ENCODE data around the gene ANKRD35. TPM values are rescaled to one million over a fixed set of nuclear protein-coding genes. Genes with fewer than 3 reads are reported as not detected.
"Not testable (repeated sequence)": the region's sequence is repeated elsewhere in the genome, so short reads cannot be mapped to it uniquely, and the experiment has no call there.

The ANKRD35 gene
- 0.83 and 0.88 TPM in 2 replicates for total RNA-seq

DNA sequence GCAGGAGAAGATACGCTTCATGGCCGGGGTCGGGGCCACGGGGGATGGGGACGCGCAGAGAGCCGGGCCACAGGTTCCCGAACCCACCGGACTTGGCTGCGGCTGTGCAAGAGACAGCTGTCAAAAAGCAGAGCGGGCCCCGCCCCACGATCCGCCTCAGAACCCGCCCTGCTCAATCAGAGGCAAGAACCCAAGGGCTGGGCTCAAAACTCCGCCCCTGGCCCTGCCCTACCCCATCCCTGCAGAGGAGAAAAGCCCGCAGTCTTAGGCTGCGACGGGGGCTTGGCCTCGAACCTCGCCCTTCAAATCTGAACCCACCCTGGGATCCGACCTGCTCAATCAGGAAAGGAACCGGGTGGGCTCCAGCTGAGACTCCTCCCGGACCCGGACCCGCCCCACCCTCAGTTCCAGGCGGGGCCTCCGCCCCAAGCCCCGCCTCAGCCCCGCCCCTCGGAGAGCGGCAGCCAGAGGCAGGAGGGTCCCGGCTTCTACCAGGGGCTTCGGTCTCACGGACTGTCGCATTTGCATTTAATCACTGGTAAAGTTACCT is at the start of gene ANKRD35:
Gene ANKRD35, minus strand, starts transcription at position 129 of the 550 bp plus-strand sequence. Its CDS starts 108 bp downstream, at position 21.
- intact Hi-C loops (cut with micrococcal nuclease) = loop anchor here (1.0 to 2.0 kb wide), 6 partner anchors 26 to 78 kb away; partner anchors contain the start of genes ANKRD34A, LIX1L, NUDT17 and PEX11B

- intact Hi-C loops (cut with micrococcal nuclease) = loop anchor here (1.0 kb wide), 1 partner anchor 26 kb away; the partner anchor contains the start of gene LIX1L
Observed at GRCh38 chr1:145932522-145933009, 46.9 kb upstream of the ANKRD35 start.

- intact Hi-C loops (cut with micrococcal nuclease) = loop anchor here (1.0 to 5.0 kb wide), 9 partner anchors 10 to 106 kb away; partner anchors contain the start of genes ANKRD34A, ANKRD35, LIX1L and PEX11B
Observed at GRCh38 chr1:145927916-145928643, 42.4 kb upstream of the ANKRD35 start.

- intact Hi-C loops (cut with micrococcal nuclease) = loop anchor here (1.0 to 5.0 kb wide), 9 partner anchors 9 to 105 kb away; partner anchors contain the start of genes ANKRD34A, ANKRD35, LIX1L and PEX11B
Observed at GRCh38 chr1:145927063-145927886, 41.6 kb upstream of the ANKRD35 start, which contains the start of gene RBM8A. RBM8A (minus strand) TSS chr1:145927484; CDS start chr1:145927426, 58 bp downstream.

GRCh38 chr1:145926686-145927062 is 41.0 kb upstream of the ANKRD35 start:
- intact Hi-C loops (cut with micrococcal nuclease) = loop anchor here (1.0 to 5.0 kb wide), 9 partner anchors 8 to 104 kb away; partner anchors contain the start of genes ANKRD34A, ANKRD35, LIX1L and PEX11B

DNA sequence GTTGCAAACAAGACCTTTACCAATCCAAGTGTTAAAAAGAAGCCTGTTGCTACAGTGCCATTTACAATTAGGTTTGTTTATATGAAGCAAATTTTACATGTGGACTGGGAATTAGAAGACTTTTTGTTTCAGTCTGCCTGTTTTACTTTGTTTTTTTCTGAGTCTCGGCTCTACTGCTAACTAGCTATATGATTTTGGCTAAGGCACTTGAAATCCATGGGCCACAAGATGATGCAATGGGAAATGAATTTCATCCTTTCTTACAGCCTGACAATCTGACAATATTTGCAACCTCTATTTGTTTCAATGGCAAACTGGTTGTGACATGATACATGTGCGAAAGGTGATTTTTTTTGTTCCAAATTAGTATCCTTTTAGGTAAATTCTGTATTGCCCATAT is 36.6 kb upstream of the ANKRD35 start:
- intact Hi-C loops (cut with micrococcal nuclease) = no loop called here

GRCh38 chr1:145920297-145920696 is 34.6 kb upstream of the ANKRD35 start:
- intact Hi-C loops (cut with micrococcal nuclease) = not testable (repeated sequence)

DNA sequence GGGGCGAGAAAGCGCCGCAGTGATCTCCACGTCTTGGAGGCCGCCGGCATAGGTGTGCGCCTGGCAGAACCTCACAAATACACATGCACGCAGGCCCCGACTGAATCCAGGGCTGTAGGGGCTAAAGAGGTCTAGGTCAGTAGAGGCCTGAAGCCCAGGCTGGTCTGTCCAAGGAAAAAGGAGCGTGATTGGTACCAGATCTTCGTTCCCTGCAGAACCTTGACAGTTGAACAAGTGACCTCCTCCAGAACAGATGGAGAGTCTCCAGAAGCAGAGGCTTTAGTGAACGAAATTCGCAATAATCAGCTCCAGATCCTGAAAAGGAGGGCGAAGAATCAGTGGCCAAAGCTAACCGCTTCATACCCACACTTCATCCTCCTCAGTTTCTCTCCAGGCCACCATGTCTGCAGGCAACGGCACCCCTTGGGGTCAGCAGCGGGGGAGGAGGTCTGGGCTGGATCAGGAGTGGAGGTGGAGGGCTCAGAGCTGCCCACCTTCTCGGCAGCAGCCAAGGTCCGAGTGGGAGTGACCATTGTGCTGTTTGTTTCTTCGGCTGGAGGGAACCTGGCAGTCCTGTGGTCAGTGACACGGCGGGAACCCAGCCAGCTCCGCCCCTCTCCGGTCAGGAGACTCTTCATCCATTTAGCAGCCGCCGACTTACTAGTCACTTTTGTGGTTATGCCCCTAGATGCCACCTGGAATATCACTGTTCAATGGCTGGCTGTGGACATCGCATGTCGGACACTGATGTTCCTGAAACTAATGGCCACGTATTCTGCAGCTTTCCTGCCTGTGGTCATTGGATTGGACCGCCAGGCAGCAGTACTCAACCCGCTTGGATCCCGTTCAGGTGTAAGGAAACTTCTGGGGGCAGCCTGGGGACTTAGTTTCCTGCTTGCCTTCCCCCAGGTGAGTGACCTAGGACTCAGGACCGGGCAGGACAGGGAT is 33.6 kb upstream of the ANKRD35 start:
- intact Hi-C loops (cut with micrococcal nuclease) = loop anchor here (1.0 to 2.0 kb wide), 10 partner anchors 8 to 118 kb away; partner anchors contain the start of genes ANKRD34A, ANKRD35, ITGA10 and LIX1L

DNA sequence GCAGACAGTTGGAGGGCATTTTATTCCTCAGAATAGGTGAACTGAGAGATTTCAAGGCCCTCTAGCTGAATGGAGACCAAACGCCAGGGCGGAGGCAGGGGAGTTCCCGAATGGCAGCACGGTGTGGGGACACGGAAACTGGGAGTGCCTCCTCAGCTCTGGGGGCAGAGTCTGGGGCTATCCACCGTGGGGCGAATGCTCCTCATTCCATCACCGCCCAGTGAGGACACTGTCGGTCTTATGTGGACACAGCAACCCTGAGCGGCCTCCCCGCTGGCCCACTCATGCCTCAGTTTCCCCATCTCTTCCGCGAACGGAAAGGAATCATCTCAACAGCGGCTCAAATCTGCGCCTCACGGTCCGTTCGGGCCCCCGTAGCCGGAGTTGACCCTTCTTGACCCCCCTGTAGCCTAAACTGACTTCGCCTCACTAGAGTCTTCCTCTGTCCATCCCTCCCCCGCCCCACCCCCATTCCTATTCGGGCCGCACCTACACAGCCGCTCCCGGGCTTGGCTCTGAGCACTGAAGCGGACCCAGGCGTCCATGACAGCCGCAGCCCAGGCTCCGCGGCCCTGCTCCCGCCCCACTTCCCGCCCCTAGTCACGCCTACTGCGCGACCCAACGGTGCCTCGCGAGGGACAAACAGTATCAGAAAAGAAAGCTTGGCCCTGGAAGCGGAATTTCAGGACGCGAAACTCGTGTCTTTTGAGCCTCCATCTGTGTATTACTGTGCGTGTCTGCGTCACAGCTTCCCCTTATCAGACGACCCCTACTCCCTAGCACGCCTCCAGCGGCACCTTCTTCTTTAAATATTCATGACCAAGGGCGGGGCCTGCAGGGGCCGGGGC is 32.7 kb upstream of the ANKRD35 start, which contains the start of gene PEX11B:
Gene PEX11B, minus strand, starts transcription at position 574 of the 848 bp plus-strand sequence. Its CDS starts 29 bp downstream, at position 545.
- intact Hi-C loops (cut with micrococcal nuclease) = loop anchor here (1.0 to 2.0 kb wide), 10 partner anchors 8 to 118 kb away; partner anchors contain the start of genes ANKRD34A, ANKRD35, ITGA10 and LIX1L

DNA sequence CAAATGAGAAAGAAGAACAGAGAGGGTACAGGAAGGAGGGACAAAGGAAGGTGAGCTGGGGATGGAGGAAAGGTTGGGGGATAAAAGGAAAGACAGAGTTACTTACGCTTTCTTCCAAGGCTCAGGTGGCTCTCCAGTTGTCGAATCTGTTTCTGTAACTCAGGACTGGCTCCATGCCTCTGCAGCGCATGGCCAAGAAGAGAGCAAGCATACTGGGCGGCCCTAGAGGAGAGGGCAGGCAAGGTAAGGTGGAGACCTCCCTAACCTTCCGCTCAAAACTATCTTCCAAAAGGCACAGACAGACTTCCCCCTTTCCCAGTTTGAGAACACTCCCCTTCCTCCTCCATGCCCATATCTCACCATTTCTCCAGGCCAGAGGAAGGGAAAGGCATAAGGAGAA is 31.9 kb upstream of the ANKRD35 start:
- intact Hi-C loops (cut with micrococcal nuclease) = no loop called here

- intact Hi-C loops (cut with micrococcal nuclease) = no loop called here
Observed at GRCh38 chr1:145916745-145917144, 31.1 kb upstream of the ANKRD35 start.

DNA sequence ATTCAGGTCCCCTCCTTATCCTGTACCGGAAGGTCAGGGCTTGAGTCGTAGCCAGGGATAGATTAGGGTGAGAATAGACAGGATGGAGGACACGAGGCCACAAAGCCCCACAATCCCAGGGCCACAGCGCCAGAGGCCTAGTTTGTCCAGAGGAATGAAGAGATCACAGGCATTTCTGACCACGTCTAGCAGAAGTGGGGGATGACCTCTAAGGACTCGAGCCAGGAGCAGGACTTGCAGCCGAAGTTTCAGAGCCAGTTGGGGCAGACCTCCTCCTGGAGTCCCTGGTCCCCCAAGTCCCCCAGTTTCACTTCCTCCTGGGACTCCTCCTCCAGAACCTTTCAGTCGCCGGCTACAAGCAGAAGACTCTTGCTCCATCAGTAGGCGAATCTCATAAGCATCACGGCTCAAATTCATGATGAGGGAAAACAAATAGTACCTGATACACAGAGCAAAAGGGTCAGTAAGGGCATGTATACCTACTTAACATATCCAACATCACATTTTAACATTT is 26.5 kb upstream of the ANKRD35 start:
- intact Hi-C loops (cut with micrococcal nuclease) = no loop called here

DNA sequence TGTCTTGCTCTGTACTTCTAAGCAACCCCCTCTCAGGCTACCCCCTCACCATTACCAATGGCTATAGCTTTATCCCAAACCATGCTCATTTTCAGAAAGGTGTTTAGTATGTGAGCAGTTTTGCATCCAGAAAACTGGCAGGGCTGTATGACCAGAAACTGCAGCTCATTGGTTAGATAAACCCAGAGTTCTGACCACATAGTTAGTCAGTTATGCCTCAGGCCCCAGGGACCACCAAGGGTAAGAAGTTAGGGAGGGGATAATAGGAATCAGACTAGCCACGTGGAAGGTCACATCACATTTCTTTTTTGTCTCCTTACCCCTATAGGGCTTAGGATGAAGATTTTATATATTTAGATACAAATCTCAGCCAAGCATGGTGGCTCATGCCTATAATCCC is 23.0 kb upstream of the ANKRD35 start:
- intact Hi-C loops (cut with micrococcal nuclease) = no loop called here

DNA sequence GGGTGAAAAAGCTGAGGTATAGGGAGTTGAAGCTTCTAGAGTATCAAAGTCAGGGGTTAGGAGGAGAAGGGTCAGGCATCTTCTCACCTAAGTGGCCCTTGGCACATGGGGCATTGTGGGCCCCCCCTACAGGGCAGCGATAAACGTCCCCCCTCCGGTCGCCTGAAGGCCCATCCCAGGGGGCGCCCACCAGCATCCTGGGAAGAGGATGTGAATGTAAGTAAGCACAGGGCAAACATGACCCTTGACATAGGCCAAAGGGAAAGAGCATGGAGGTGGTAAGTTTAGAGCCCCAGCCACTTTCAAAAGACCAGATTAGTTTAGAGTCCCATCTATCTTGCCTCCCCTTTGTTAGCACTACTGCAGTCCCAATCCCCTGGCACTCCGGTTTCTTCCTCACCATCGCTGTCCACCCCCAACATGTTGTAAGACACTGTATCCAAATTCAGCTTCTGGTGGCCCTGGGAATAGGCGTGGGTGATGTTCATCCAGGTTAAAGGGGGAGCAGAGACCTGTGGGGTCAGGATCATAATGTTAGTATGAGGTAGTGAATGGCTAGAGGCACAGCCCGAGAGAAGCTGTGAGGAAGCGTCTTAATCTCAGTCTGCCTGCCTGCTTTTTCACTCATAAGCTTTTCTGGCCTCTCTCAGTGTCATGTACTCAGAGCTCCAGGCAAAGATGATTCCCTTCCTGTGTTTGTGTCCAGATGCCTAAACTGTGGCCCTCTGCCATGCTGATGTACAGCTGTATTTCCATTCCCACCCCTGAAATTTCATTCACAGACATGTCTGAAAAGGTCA is 21.5 kb upstream of the ANKRD35 start:
- intact Hi-C loops (cut with micrococcal nuclease) = no loop called here

GRCh38 chr1:145901312-145902021 is 15.8 kb upstream of the ANKRD35 start:
- intact Hi-C loops (cut with micrococcal nuclease) = no loop called here

GRCh38 chr1:145898756-145899155 is 13.1 kb upstream of the ANKRD35 start:
- intact Hi-C loops (cut with micrococcal nuclease) = no loop called here

- intact Hi-C loops (cut with micrococcal nuclease) = no loop called here
Observed at GRCh38 chr1:145897969-145898368, 12.3 kb upstream of the ANKRD35 start.
